GM18505 (cell line): ENCODE data around the gene ARHGAP8.
"Not testable (repeated sequence)": the region's sequence is repeated elsewhere in the genome, so short reads cannot be mapped to it uniquely, and the experiment has no call there.

Experiments used
- ATAC-seq: cut with Tn5 transposase; IDR thresholded peaks from one replicate; pipeline ENCODE4 v1.9.1; 2021; ENCODE audit not compliant: unreplicated experiment
- POLR2A ChIP-seq: IDR thresholded peaks from 4 replicates; pipeline ENCODE4 v1.6.1; 2011; ENCODE audit warnings: borderline replicate concordance; ENCODE audit not compliant: insufficient read depth, insufficient read length; ENCODE audit errors: extremely low read depth

The ARHGAP8 gene

DNA sequence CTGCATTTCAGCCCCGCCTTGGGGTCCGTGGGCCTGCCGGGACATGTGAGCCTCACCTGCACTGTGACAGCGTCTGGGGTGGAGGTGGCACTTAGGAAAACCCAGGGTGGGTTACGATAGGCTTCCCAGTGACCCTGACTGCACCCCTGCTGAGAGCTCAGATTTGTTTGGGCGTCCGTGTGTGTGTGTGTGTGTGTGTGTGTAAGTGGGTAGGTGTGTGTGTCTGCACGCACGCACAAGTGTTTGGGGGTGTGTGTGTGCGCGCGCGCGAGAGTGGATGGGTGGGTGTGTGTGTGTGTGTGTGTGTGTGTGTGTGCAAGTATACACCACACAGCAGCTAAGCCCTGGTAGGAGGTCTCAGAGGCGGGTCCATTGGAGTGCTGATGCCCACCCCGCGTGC lies 12.1 kb upstream of the ARHGAP8 start:
- no peak for TF ChIP-seq POLR2A
- ATAC-seq: no peak

DNA sequence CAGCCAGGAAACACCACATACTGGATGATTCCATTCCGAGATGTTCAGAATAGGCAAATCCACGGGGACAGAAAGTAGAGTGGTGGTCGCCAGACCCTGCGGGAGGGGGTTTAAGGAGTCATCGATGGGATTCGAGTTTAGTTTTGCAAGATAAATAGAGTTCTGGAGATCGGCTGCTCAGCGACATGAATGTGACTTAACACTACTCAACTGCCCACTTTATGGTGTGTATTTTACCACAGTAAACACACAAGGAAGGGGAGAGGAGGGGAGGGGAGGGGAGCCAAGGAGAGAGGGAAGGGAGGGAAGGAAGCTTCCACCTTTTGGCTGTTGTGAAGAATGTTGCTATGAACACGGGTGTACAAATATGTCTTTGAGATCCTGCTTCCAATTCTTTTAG lies 10.4 kb upstream of the ARHGAP8 start:
- no peak for ATAC-seq

DNA sequence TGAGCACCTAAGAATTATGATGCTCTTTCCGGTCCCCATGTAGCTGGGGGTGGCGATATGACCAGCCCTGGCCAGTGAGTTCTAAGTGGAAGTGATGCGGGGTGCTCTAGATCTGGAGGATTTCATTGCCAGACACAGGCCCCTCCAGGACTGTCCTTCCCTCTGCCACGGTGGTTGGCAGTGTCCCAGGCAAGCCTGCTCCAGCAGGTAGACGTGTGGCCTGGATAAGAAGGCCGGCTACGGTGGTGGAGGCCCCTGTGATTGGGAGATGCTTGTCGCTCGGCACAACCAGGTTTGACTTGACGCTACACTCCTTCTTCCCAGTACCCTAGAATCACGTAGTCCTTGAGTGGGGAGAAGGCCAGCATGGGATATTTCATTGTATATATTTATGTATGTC lies 9.1 kb upstream of the ARHGAP8 start:
- no peak for ATAC-seq
- TF ChIP-seq POLR2A: no peak

More for the DNA sequence above, 10.4 kb upstream of the ARHGAP8 start:
- TF ChIP-seq POLR2A: no peak

DNA sequence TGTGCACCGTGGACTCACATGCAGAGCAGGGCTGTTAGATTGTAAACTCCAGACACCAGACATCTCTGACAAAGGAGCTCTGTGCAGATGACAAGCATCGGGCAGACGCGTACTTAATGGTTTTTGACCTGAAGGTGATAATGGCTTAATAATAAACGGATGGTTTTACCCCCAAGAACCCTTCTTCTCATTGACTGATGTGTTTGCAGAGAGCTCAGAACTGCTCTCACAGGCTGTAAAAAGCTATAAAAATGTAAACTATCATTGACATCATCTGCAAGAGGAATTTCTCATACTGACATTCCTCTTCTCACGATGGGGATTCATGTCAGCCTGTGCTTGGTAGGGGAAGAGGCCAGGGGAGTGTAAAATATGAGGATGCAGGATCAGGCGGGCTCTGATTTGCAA lies 8.6 kb upstream of the ARHGAP8 start:
- TF ChIP-seq POLR2A: no peak
- ATAC-seq: no peak

DNA sequence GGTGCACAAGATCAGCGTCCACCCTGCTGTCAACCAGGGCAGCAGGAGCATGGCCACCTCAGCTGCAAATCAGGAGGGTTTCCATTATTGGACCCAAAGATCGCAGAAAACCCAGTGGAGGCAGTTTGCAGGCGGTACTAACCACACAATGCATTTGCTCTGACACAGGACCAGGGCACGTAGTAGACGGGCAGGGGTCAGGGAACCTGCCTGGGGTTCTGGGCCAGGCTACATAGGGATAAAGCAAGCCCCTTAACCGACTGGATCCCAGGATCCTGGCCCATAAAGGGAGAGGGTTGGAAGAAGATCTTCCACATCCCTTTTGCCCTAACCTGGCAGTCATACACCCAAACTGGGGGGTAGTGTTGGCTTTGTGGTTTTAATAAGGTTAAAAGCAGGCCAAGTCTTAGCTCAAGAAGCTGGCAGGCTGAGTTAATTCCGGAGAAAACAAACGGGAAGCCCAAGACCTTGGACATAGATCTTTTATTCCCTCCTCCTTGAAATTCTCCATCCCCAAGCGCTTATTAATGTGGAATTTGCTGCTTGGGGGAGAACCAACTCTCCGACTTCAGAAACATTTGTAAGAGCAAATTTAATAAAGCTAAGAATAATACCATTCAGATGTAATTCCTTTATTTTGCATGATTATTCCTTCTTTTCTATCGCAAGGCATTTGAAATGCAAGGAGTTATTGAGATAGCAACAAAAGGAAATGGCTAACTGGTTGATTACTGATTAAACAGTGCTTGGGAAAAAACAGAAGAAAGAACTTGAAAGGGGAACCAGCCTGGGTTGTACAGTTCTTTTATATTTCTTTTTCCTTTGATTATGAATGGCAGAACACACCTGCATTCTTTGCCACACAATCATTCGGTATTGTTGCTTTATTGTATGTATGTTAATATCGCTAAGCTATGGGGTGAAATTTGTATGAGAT lies 6.3 kb upstream of the ARHGAP8 start:
- no peak for TF ChIP-seq POLR2A

DNA sequence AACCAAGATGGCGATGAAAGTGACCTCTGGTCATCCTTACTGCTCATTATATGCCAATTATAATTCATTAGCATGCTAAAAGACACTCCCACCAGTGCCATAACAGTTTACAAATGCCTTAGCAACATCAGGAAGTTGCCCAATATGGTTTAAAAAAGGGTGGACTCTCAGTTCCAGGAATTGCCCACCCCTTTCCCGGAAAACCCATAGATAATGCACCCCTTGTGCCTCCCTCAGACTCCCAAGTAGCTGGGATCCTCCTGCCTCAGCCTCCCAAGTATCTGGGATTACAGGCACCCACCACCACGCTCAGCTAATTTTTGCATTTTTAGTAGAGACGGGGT lies 4.6 kb upstream of the ARHGAP8 start:
- not testable (repeated sequence) for ATAC-seq

More for the DNA sequence above, 6.3 kb upstream of the ARHGAP8 start:
- no peak for ATAC-seq

DNA sequence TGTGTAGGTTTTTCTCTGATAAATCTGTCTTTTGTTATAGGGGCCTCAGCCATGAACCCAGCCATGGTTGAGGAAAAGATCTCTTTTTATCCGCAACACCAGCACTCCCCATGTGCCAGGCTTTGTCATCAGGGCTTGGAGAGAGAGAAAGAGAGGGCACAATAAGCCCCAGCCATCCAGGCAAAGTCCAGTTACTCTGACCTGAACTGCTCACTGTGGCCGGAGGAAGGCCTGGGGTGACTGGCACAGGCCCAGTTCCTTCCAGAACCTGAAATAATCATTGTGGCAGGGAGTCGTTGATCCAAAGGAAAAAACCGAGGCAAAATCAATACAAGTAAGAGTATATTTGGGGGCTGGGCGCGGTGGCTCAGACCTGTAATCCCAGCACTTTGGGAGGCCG lies 3.9 kb upstream of the ARHGAP8 start:
- no peak for ATAC-seq
- no peak for TF ChIP-seq POLR2A

DNA sequence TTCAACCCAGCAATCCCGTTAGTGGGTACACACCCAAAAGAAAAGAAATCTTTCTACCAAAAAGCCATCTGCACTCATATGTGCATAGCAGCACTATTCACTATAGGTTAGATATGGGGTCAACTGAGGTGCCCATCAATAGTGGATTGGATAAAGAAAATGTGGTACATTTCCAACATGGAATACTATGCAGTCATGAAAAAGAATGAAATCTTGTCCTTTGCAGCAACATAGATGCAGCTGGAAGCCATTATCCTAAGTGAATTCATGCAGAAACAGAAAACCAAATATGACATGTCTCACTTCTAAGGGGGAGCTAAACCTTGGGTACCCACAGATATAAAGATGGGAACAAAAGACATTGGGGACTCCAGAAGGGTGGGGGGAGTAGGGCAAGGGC lies 1.9 kb upstream of the ARHGAP8 start:
- no peak for TF ChIP-seq POLR2A
- ATAC-seq: no peak

DNA sequence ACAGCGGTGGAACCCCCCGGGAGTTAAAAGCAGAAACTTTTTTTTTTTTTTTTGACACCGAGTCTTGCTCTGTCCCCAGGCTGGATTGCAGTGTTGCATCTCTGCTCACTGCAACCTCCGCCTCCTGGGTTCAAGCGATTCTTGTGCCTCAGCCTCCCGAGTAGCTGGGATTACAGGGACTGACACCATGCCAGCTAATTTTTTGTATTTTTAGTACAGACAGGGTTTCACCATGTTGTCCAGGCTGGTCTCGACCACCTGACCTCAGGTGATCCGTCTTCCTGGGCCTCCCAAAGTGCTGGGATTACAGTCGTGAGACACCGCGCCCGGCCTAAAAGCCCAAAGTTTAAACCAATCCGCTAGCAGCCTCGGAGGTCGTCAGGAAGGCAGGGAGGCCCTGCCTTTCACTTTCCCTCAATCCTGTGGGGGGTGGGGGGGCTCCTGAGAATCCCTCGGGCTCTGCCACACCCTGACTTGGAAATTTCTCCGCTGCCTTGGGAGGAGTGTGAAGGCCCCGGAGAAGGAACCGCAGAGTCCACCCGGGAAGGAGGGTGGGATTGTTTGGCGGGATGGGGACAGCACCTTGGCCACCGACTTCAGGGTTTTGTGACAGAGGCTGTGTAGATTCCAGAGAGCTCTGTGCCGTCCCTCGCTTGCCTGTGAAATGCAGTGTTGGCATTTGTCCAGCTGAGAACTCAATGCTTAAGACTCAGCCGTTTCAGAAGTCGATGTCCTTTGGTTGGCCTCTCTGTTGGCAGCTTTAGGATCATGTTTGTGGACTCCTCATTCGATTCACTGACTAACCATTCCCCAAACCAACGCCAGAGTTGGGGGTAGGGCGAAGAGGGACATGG lies 1.0 kb downstream of the ARHGAP8 start:
- TF ChIP-seq POLR2A: no peak
- no peak for ATAC-seq

DNA sequence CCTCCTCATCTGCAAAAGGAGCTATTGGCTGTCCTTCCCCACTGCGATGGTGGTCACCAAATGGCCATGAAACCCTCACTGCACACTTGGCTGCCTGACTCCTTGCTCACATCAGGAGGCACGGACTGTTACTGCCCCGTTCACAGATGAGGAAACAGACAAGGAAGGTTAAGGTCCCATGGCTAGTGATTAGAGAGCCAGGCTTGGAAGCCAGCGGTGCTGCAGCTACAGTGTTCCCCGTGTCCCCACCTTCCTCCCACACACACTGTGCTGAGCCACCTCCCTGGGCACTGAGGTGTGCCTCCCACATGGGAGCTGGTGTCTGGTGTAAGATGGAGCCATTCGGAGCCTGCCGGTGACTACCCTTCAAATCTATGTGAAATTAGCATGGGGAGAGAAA lies 2.6 kb downstream of the ARHGAP8 start:
- no peak for ATAC-seq
- TF ChIP-seq POLR2A: no peak

DNA sequence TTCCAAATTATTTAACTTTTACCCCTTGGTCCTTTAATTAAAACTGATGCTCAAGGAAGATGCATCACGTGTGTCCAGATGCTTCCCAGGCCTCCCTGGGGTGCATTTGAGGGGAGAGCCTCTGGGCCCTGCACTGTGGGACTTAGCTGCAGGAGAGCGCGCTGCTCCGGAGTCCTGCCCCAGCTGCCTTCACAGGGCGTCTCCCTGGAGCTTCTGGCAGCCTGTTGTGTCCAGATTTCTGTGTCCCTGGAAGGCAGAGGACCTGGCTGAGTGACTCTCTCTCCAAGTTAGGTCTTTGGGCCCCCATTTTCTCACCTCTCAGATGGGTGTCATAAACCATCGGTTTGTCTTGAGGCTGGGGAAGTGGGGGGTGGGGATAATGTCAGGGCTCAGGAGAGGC lies 3.0 kb downstream of the ARHGAP8 start:
- ATAC-seq: no peak
- no peak for TF ChIP-seq POLR2A

DNA sequence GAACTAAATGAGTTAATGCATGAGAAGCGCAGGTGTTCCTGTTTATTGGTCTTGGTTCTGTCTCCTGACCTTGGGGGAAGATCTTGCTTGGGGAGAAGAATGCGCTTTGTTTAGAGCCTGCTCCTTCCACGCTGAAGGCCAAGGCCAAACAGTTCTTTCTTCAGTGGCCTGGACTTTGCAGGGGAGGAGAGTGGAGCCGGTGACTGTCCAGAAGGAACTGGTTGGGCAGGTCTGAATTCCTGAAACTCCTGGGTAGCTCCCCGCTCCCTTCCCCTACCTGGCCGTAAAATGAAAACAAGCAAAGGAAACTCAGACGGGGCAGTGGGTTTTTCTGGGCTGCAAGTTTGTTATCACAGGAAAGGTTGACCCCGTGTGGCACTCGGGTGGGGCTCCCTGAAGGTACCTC lies 3.6 kb downstream of the ARHGAP8 start:
- ATAC-seq: no peak

DNA sequence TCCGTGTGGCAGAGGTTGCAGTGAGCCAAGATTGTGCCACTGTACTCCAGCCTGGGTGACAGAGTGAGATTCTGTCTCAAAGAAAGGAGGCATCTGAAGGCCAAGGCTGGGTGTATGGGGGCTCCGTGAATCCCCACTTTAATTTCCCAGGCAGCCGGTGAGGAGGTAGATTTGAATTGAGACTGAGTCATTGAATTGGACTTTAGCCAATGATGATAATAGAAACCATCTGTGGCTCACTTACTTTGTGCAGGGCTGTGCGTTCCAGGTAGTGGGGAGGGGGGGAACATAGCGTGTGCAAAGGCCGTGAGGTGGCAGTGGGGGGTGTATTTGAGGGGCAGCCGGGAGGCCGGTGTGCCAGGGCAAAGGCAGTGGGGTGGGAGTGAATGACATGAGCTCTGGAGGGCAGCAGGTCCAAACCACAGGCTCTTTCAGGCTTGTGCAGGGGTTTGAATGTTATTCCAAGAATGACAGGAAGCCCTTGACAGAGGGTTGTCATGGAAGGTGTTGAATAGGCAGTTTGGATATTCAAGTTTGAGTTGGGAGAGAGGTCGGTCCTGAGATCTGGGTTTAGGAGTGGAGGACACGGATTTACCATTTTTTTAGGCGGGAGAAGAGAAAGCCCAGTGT lies 6.1 kb downstream of the ARHGAP8 start:
- ATAC-seq: no peak
- TF ChIP-seq POLR2A: no peak

More for the DNA sequence above, 3.6 kb downstream of the ARHGAP8 start:
- no peak for TF ChIP-seq POLR2A

DNA sequence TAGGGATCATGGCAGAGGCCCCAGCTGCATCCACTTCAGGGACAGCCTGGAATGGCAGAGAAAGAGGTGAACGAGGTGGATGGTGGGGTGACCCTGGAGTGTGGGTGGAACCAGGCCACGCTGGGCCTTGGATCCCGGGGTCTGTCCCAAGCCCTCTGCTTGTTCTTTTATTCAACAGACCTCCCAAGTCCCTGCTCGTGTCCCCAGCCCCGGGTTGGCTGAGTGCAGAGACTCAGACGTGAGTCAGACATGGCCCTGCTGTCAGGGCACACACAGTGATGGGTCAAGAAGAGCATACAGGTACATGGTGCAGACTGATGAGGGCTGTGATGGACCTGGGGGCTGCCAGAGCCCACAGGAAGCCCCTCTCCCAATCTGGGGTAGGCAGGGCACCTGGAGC lies 6.6 kb downstream of the ARHGAP8 start:
- no peak for ATAC-seq
- no peak for TF ChIP-seq POLR2A
